Mesodermal cell (in vitro differentiated cells): ENCODE measurements around the gene DPEP2NB.
"Not testable (repeated sequence)": the region's sequence is repeated elsewhere in the genome, so short reads cannot be mapped to it uniquely, and the experiment has no call there.

Experiments used
- H3K27ac ChIP-seq: 2 replicates; pipeline ENCODE4 v1.7.0; 2013; ENCODE audit warnings: mild to moderate bottlenecking, low read depth, low read length, moderate library complexity; ENCODE audit not compliant: severe bottlenecking
- H3K36me3 ChIP-seq: 2 replicates; pipeline ENCODE4 v1.7.1; 2013; ENCODE audit warnings: mild to moderate bottlenecking, low read length, moderate library complexity; ENCODE audit not compliant: control insufficient read depth, insufficient read depth
- H3K4me1 ChIP-seq: one replicate; pipeline ENCODE4 v1.7.1; 2013; ENCODE audit warnings: mild to moderate bottlenecking, low read length; ENCODE audit not compliant: insufficient read depth, control insufficient read depth, poor library complexity, severe bottlenecking
- H3K4me3 ChIP-seq: 2 replicates; pipeline ENCODE4 v1.7.0; 2013; ENCODE audit warnings: low read length, control low read depth, mild to moderate bottlenecking; ENCODE audit not compliant: insufficient read depth, poor library complexity, severe bottlenecking; ENCODE audit errors: extremely low read depth
- H3K9me3 ChIP-seq: 2 replicates; pipeline ENCODE4 v1.7.1; 2013; ENCODE audit warnings: mild to moderate bottlenecking, low read length, moderate library complexity; ENCODE audit not compliant: control insufficient read depth
- WGBS, 2 experiments: methylation state at CpG; one replicate each; pipeline ENCODE4 v1.1.5; 2013; ENCODE audit warnings: missing lambda C conversion rate in 2 of 2; ENCODE audit not compliant: insufficient coverage in 2 of 2; 5-methylcytosine and 5-hydroxymethylcytosine counted together

DPEP2NB gene

DNA sequence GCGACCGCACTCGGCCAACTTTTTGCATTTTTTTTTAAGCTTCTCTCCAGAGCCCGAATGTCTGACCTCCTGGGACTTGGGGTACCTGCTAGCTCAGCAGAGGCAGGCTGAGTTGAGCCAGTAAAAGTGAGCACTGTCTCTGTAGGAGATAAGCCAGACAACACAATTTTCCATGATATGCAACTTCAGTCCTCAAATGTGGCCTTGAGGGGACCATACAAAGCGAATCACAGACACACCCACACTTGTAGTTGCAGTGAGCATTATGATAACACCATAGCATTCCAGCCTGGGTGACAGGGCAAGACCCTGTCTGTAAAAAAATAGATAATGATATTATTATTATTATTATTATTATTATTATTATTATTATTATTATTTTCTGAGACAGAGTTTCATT lies 19.0 kb downstream of the DPEP2NB start:
- H3K4me3 ChIP-seq, result no peak overlapping the region
- 92 to 100% methylated on average over 4 of the region's 5 CpGs for WGBS, 2 experiments
- peaks cover 8% of the 10 kb centered on the region for H3K4me1 ChIP-seq
- no peaks in the 10 kb centered on the region for H3K36me3 ChIP-seq
- H3K9me3 ChIP-seq, result no peaks in the 10 kb centered on the region
- H3K27ac ChIP-seq, result no peak overlapping the region

GRCh38 chr16:67995423-67995822 lies 20.3 kb downstream of the DPEP2NB start:
- Histone ChIP-seq H3K9me3 (no peaks in the 10 kb centered on the region), H3K36me3 (no peaks in the 10 kb centered on the region), H3K4me1 (peaks cover 3% of the 10 kb centered on the region), H3K4me3 (no peak overlapping the region), H3K27ac (no peak overlapping the region)
- WGBS, 2 experiments, result 88% methylated on average over 3 of the region's 5 CpGs; no CpG with 5 or more reads in 1 of the 2 experiments

- not testable (repeated sequence) for H3K9me3 ChIP-seq, H3K27ac ChIP-seq, H3K36me3 ChIP-seq, H3K4me1 ChIP-seq, H3K4me3 ChIP-seq
- WGBS, 2 experiments, result 100% methylated on average over 1 of the region's 6 CpGs; no CpG with 5 or more reads in 1 of the 2 experiments
Observed at GRCh38 chr16:67994040-67994408, 21.7 kb downstream of the DPEP2NB start.

GRCh38 chr16:67993207-67994039 lies 22.3 kb downstream of the DPEP2NB start:
- Histone ChIP-seq H3K9me3 (no peaks in the 10 kb centered on the region), H3K4me3 (no peak overlapping the region), H3K4me1 (no peaks in the 10 kb centered on the region), H3K36me3 (no peaks in the 10 kb centered on the region), H3K27ac (no peak overlapping the region)
- 17 to 29% methylated on average over 26 to 33 of the region's 39 CpGs for WGBS, 2 experiments

GRCh38 chr16:67992661-67993206 lies 23.0 kb downstream of the DPEP2NB start:
- no peaks in the 10 kb centered on the region for H3K36me3 ChIP-seq
- H3K9me3 ChIP-seq, result no peaks in the 10 kb centered on the region
- WGBS, 2 experiments, result 80 to 90% methylated on average over 13 to 15 of the region's 20 CpGs
- H3K4me1 ChIP-seq, result no peaks in the 10 kb centered on the region
- H3K27ac ChIP-seq, result no peak overlapping the region
- H3K4me3 ChIP-seq, result no peak overlapping the region

- no peaks in the 10 kb centered on the region for H3K36me3 ChIP-seq
- H3K9me3 ChIP-seq, result no peaks in the 10 kb centered on the region
- no peak overlapping the region for H3K27ac ChIP-seq
- H3K4me3 ChIP-seq, result no peak overlapping the region
- no peaks in the 10 kb centered on the region for H3K4me1 ChIP-seq
- WGBS, 2 experiments, result 94 to 96% methylated on average over 4 to 5 of the region's 6 CpGs
Observed at GRCh38 chr16:67990018-67990386, 25.7 kb downstream of the DPEP2NB start.

GRCh38 chr16:67989322-67990017 lies 26.2 kb downstream of the DPEP2NB start:
- WGBS, 2 experiments, result 75 to 85% methylated on average over 5 to 8 of the region's 8 CpGs
- Histone ChIP-seq H3K36me3 (no peaks in the 10 kb centered on the region), H3K27ac (no peak overlapping the region), H3K9me3 (no peaks in the 10 kb centered on the region), H3K4me1 (no peaks in the 10 kb centered on the region), H3K4me3 (no peak overlapping the region)

GRCh38 chr16:67988675-67989074 lies 27.0 kb downstream of the DPEP2NB start:
- Histone ChIP-seq H3K4me1 (no peaks in the 10 kb centered on the region), H3K9me3 (no peaks in the 10 kb centered on the region), H3K36me3 (no peaks in the 10 kb centered on the region), H3K27ac (no peak overlapping the region), H3K4me3 (no peak overlapping the region)
- WGBS, 2 experiments, result 82 to 85% methylated on average over 3 of the region's 3 CpGs

DNA sequence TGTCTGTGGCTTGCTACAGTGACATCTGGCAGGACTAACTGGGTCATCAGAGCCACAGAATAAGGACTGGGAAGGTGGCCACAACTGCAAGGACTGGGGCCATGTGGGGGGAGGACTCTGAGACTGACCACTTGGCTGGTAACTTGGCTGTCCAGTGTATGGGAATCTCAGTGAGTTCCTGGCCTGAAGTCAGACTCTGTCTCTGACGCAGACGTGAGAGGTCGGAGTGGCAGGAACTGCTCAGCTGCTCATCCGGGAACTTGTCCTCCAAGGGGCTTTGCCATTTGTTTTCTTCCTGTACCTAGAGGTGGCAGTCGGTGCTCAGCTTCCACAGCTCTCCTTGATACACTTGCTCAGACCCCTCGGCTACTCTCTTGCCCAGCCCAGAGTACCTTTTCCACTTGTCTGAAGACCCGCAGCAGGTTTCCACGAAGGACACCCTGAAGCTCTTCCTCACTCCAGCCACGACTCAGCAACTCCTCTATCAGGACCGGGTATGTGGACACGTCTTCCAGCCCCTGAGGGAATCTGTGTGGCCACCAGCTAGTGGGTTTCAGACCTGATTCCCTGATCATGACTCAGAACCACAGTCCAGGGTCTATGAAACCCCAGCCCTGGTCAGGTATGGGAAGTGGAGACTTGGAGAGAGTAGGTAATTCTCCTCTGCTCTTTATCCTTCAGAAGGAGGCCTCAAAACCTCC lies 28.1 kb downstream of the DPEP2NB start:
- Histone ChIP-seq H3K4me1 (no peaks in the 10 kb centered on the region), H3K36me3 (no peaks in the 10 kb centered on the region), H3K27ac (no peak overlapping the region), H3K4me3 (no peak overlapping the region), H3K9me3 (no peaks in the 10 kb centered on the region)
- 91 to 95% methylated on average over 11 of the region's 11 CpGs for WGBS, 2 experiments

DNA sequence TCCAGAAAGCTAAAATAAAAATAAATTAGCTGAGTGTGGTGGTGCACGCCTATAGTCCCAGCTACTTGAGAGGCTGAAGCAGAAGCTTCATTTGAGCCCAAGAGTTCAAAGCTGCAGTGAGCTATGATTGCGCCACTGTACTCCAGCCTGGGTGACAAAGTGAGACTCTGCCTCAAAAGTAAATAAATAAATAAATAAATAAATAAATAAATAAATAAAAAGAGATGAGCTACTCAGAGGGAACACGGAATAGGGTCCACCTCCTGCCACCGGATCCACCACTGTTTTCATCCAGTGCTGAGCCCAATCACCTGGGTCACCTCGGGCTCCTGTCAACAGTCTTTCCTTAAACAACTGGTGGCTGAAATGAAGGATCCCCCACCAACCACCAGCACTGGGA lies 28.8 kb downstream of the DPEP2NB start:
- H3K9me3 ChIP-seq, result no peaks in the 10 kb centered on the region
- H3K4me1 ChIP-seq, result no peaks in the 10 kb centered on the region
- no peaks in the 10 kb centered on the region for H3K36me3 ChIP-seq
- 95 to 97% methylated on average over 4 of the region's 5 CpGs for WGBS, 2 experiments
- no peak overlapping the region for H3K27ac ChIP-seq
- H3K4me3 ChIP-seq, result no peak overlapping the region
